SW 1271 (cell line): ENCODE results near the gene FRYL.
"Not testable (repeated sequence)": the region's sequence is repeated elsewhere in the genome, so short reads cannot be mapped to it uniquely, and the experiment has no call there.

Experiments used
- DNase-seq, 2 experiments: peaks; one replicate each; lab custom pipeline; 2025; lab: John Stamatoyannopoulos, UW

The FRYL gene

GRCh38 chr4:48779998-48780864 is at the start of gene FRYL:
Gene FRYL, minus strand, starts transcription at chr4:48780279. Its CDS starts 145,869 bp downstream, at chr4:48634410.
- DNase-seq, result peak; percentile 99 to 100

GRCh38 chr4:48827622-48828021 is 47.5 kb upstream of the FRYL start:
- DNase-seq, result no peak

GRCh38 chr4:48821431-48821830 is 41.4 kb upstream of the FRYL start:
- DNase-seq, result not testable (repeated sequence)

- no peak for DNase-seq
Measured at GRCh38 chr4:48816971-48817370, 36.9 kb upstream of the FRYL start.

DNA sequence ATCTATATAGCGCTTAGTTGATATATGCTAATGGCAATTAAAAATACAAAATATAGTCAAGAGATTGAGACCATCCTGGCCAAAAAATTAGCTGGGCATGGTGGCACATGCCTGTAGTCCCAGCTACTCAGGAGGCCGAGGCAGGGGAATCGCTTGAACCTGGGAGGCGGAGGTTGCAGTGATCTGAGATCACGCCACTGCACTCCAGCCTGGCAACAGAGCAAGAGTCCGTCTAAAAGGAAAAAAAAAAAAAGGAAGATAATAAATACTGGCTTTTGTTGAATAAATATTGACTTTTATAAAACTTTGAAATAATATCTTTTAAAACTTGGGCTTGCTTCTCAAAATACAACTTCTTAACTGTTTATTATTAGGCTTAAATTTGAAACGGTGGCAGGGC is 36.2 kb upstream of the FRYL start:
- DNase-seq, result not testable (repeated sequence)

- no peak for DNase-seq
Measured at GRCh38 chr4:48815483-48815882, 35.4 kb upstream of the FRYL start.

DNA sequence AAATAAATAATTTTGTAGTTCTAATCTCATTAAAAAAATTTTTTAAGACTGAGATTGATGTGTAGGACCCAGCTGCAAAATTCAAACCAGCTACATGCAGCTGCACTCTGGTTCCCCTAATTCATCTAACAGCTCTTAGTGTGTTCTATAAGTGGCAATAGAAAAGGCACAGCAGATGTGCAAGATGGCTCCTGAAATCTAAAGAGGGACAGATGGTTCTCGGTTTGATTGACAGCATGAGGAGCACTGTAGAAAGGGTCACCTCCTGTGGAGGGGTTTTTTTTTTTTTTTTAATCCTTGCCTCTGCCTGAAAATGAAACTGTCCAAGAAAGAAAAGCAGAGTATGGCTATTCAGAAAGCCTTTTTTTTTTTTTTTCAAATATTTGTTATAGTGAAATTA is 33.9 kb upstream of the FRYL start:
- no peak for DNase-seq

DNA sequence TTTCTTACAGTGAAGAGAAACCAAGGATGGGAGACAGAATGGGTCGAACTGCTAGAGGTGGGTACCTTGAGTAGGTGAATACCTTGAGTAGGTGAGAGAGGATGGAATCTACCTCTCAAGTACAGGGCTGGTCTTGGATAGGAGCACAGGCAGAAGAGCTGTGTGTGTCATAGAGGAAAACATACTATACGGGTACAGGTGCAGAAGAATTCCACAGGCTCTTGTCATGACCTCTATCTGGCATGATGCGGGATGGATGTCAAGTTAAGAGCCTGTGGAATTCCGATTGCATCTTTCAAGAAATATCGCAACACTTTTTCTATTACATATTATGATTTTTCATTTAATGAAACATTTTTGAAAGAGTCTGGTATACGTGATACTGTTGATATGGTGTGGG is 32.8 kb upstream of the FRYL start:
- no peak for DNase-seq

DNA sequence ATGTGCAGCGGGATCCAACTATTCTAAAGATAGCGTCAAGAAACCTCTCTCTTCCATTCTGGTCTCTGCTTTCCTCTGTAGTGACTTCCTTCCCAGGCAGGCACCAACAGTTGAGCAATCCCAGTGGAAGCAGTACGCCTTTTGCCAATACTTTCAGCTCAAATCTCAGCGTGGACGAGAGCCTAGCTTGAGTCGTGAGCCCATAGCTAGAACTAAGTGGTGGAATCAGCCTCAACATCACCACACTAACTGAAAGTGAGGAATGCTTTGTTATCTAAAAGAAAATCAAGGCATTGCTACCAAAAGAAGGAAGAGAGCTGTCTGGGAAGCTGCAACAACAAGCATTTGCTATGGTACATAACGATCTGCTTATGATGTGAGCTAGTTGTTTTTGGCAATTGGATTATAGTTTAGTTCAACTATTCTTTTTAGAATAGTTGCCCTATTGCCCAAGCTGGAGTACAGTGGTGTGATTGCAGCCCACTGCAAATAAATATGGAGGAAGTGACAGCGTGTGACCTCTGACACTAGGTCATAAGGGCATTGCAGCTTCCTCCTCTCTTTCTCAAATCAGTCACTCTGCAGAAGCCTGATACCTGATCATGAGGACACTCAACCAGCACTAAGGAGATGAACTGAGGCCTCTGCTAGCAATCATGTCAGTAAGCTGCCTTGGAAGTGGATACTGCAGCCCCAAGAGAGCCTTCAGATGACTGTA is 24.7 kb upstream of the FRYL start:
- DNase-seq, result no peak

- no peak for DNase-seq
Measured at GRCh38 chr4:48801016-48801715, 21.1 kb upstream of the FRYL start.

DNA sequence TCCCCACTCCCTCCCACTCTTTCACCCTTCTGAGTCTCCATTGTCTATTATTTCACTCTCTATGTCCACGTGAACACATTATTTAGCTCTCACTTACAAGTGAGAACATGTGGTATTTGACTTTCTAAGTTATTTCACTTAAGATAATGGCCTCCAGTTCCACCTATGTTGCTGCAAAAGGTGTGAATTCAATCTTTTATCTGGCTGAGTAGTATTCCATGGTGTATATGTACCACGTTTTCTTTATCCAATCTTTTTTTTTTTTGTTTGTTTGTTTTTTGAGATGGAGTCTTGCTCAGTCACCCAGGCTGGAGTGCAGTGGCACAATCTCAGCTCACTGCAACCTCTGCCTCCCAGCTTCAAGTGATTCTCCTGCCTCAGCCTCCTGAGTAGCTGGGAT is 20.1 kb upstream of the FRYL start:
- not testable (repeated sequence) for DNase-seq

- no peak for DNase-seq
Measured at GRCh38 chr4:48799157-48799556, 19.1 kb upstream of the FRYL start.

DNA sequence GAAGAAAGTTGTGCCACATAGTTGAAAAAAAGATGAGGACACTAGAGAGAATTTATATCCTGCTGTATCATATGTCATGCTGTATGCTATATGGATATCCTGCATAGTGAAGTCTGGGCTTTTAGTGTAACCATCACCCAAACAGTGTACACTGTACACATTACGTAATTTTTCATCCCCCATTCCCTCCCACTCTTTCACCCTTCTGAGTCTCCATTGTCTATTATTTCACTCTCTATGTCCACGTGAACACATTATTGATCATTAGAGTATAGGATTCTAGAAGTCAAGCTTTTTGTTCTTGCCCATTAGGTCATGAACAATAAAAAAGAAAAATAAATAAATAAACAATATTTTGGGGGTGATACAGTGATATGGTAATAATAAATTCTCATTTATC is 18.0 kb upstream of the FRYL start:
- no peak for DNase-seq

DNA sequence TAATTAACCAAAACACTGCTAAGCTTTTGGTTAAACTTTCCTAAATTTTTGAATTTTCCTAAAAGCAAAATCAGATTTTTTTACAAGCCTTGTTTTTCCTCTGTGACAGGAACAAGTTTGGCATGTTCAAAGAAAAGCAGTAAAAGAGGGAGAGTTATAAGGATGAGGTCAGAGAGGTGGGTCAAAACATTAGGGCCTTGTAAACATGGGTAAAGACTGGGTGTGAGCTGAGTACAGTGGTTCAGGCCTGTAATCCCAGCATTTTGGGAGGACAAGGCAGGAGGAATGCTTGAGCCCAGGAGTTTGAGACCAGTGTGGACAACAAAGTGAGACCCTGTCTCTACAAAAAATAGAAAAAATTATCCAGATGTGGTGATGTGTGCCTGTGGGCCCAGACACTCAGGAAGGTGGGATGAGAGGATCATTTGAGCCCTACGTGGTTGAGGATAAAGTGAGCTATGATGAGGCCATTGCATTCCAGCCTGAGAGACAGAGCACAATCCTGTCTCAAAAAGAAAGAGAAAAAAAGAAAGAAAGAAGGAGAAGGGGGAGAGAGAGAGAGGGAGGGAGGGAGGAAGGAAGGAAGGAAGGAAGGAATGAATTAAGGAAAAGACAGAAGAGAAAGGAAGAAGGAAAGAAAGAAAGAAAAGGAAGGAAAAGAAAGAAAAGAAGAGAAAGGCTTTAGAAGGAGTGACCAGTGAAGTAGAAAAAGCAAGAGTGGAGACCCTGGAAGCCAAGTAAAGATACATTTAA is 17.0 kb upstream of the FRYL start:
- DNase-seq, result no peak

DNA sequence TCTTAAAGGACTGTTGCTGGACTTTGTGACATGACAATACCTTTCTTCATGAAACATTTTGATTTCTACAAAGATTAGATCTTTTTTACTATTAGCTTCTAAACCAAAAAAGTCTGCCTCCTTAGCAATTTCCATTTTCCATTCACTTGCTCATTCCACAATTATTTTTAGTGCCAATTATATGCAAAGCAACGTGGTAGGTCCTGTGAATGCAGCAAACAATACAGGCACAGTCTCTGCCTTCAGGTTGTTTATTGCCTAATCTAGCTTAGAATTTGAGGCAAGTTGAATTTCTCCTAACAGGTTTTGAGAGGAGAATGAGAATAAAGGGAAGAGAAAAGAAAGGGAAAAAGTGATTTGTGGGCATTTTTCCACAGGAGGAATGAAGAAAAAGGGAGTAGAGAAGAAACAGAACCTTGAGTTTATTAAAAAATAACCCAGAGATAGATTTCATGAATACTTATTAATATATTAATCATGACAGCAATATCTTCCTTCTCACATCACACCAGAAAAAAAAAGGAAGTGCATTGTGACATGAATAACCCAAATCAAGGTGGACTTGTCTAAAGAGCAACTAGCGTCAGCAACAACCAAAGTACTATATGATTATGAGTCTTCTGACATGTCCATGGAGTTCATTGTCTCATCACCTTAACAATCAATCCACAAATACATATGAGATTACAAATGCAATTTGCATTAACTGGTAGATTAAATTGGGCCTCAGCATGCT is 16.3 kb upstream of the FRYL start:
- DNase-seq, result no peak

DNA sequence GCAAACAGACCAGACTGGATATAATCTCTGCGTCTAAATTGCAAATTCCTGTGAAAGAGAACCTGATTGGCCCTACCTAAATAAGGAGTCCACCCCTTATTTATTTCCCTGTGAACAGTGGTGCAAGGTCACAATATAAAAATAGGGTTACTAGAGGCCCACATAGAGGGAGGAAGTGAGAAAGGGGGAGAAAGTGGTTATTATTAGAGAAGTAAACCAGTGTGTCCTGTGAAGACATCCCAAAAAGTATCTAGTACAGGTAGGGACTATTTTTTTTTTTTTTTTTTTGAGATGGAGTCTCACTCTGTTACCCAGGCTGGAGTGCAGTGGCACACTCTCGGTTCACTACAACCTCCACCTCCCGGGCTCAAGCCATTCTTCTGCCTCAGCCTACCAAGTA is 15.0 kb upstream of the FRYL start:
- no peak for DNase-seq

- DNase-seq, result no peak
Measured at GRCh38 chr4:48792348-48793006, 12.4 kb upstream of the FRYL start.

- no peak for DNase-seq
Measured at GRCh38 chr4:48791313-48791712, 11.2 kb upstream of the FRYL start.

- DNase-seq, result no peak
Measured at GRCh38 chr4:48790561-48790960, 10.5 kb upstream of the FRYL start.

GRCh38 chr4:48787056-48787455 is 7.0 kb upstream of the FRYL start:
- no peak for DNase-seq

DNA sequence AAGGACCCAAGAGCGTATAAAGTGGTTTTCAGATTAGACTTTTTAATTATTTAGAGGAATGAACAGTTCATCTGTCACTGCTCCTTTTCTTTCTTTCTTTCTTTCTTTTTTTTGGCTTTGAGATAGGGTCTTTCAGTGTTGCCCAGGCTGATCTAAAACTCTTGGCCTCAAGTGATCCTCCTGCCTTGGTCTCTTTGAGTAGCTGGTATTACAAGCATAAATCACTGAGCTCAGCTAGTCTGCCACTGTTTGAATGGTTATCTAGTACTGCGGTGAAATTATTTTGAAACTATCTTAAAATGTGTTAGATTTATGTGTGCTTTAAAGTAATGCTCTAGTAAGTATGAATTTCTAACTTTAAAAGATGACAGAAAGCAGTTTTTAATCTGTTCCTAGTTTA is 6.5 kb upstream of the FRYL start:
- DNase-seq, result no peak
